Upper lobe of left lung (tissue), 4 donors: ENCODE data around the gene PMF1.

ENCODE experiments used
- CTCF ChIP-seq, 6 experiments: fragments of 450-650 bp in 4 of 6; fragments of 200-600 bp in 2 of 6; sonication (generic) in 2 of 6; IDR thresholded peaks; one replicate each; pipeline ENCODE4 v1.5.1; 2016 to 2019; ENCODE audit warnings: antibody characterized with exemption in 6 of 6
- EP300 ChIP-seq, 4 donors: sonication (generic); formaldehyde crosslinking; IDR thresholded peaks; one replicate each; pipeline ENCODE4 v1.5.1; 2017; ENCODE audit warnings: antibody characterized with exemption in 4 of 4, control low read depth in 2 of 4
- POLR2A ChIP-seq, 4 donors: fragments of 450-650 bp; IDR thresholded peaks; one replicate each; pipeline ENCODE4 v1.5.1; 2016 to 2017; ENCODE audit warnings: antibody characterized with exemption in 4 of 4, mild to moderate bottlenecking in 2 of 4

DNA sequence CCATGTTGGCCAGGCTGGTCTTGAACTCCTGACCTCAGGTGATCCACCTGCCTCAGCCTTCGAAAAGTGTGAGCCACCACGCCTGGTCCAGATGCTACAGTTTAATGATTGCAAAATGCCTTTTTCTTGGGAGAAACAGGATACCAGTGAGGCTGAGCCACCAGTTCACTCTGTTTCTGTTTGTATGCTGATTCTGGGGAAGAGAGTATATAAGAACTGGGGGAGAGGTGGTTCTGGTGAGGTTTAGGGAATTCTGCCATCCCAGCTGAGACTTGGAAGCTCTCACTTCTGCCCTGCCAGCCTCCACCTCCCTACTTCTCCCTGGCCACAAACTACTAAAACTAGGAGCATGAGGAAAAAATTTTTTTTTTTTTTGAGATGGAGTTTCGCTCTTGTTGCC lies 8.1 kb upstream of the PMF1 start:
- TF ChIP-seq CTCF (IDR thresholded peaks at IDR 0.05) (no peak), EP300 (IDR thresholded peaks at IDR 0.05) (no peak), POLR2A (IDR thresholded peaks at IDR 0.05) (no peak)
